Lung (tissue), 12 donors: ENCODE measurements around the gene ANKRD33B. TPM values are rescaled to one million over a fixed set of nuclear protein-coding genes. Genes with fewer than 3 reads are reported as not detected.

Experiments
- ATAC-seq: fragments of 200-7000 bp; cut with Tn5 transposase; one replicate; pipeline ENCODE4 v1.9.1; 2020; ENCODE audit warnings: moderate number of reproducible peaks; ENCODE audit not compliant: insufficient read depth, low FRiP score
- DNase-seq, 3 donors: peaks; one replicate each; pipeline ENCODE4 v3.0.0-alpha.2; 2013 to 2017
- H3K27ac ChIP-seq, 2 donors: one replicate each; pipeline ENCODE4 v1.5.1; 2013; ENCODE audit warnings: mild to moderate bottlenecking in 2 of 2, moderate library complexity in 2 of 2, control low read depth in 1 of 2, inconsistent platforms in 1 of 2, low read depth in 1 of 2, low read length in 1 of 2
- H3K27me3 ChIP-seq, 3 donors: one replicate each; pipeline ENCODE4 v1.5.1; 2013; ENCODE audit warnings: low read length in 2 of 3; ENCODE audit not compliant: control insufficient read depth in 3 of 3, insufficient read depth in 3 of 3
- H3K36me3 ChIP-seq, 4 donors: one replicate each; pipeline ENCODE4 v1.5.1; 2013; ENCODE audit warnings: low read length in 4 of 4, mild to moderate bottlenecking in 1 of 4, moderate library complexity in 1 of 4; ENCODE audit not compliant: control insufficient read depth in 4 of 4, insufficient read depth in 4 of 4
- H3K4me1 ChIP-seq, 5 donors: one replicate each; pipeline ENCODE4 v1.5.1; 2013; ENCODE audit warnings: low read length in 5 of 5, mild to moderate bottlenecking in 2 of 5, moderate library complexity in 1 of 5; ENCODE audit not compliant: control insufficient read depth in 5 of 5, insufficient read depth in 5 of 5
- H3K4me3 ChIP-seq: one replicate; pipeline ENCODE4 v1.5.1; 2013; ENCODE audit warnings: mild to moderate bottlenecking, control low read depth, moderate library complexity
- H3K9ac ChIP-seq, 2 donors: one replicate each; pipeline ENCODE4 v1.5.1; 2013; ENCODE audit warnings: low read length in 2 of 2, control low read depth in 1 of 2; ENCODE audit not compliant: insufficient read depth in 1 of 2
- H3K9me3 ChIP-seq, 4 donors: one replicate each; pipeline ENCODE4 v1.5.1; 2013; ENCODE audit warnings: low read length in 3 of 4, mild to moderate bottlenecking in 1 of 4, moderate library complexity in 1 of 4; ENCODE audit not compliant: control insufficient read depth in 4 of 4, insufficient read depth in 3 of 4
- CTCF ChIP-seq: IDR thresholded peaks from 2 replicates; pipeline ENCODE4 v1.5.1; 2012; ENCODE audit warnings: mild to moderate bottlenecking; ENCODE audit errors: control extremely low read depth, extremely low read depth
- WGBS, 2 donors: extraction: QIAGEN DNeasy Blood & Tissue Kit; methylation state at CpG; one replicate each; pipeline ENCODE4 v1.1.7; 2013; 5-methylcytosine and 5-hydroxymethylcytosine counted together
- polyA plus RNA-seq, 2 donors: library from polyadenylated mRNA; stranded (reverse); fragments of 200-250 nt; gene quantifications; one replicate each; pipeline ENCODE4 v1.2.1, GENCODE V29; 2013
- total RNA-seq, 2 donors: library from RNA; depleted of rRNA in 1 of 2; stranded (reverse); fragments of >200 nt in 1 of 2; gene quantifications; one replicate each; pipeline ENCODE4 v1.2.1, GENCODE V29; 2014 to 2021
- donor health status: control.
- donor health status: control.
- donor health status: Bipolar disorder and iron deficiency.
- donor health status: healthy.
- donor health status: DM: yes; HTN: yes; CAD: no.

Gene ANKRD33B
- total and polyA plus RNA-seq, 4 donors = 1.0 to 6.3 (median 2.1) TPM

DNA sequence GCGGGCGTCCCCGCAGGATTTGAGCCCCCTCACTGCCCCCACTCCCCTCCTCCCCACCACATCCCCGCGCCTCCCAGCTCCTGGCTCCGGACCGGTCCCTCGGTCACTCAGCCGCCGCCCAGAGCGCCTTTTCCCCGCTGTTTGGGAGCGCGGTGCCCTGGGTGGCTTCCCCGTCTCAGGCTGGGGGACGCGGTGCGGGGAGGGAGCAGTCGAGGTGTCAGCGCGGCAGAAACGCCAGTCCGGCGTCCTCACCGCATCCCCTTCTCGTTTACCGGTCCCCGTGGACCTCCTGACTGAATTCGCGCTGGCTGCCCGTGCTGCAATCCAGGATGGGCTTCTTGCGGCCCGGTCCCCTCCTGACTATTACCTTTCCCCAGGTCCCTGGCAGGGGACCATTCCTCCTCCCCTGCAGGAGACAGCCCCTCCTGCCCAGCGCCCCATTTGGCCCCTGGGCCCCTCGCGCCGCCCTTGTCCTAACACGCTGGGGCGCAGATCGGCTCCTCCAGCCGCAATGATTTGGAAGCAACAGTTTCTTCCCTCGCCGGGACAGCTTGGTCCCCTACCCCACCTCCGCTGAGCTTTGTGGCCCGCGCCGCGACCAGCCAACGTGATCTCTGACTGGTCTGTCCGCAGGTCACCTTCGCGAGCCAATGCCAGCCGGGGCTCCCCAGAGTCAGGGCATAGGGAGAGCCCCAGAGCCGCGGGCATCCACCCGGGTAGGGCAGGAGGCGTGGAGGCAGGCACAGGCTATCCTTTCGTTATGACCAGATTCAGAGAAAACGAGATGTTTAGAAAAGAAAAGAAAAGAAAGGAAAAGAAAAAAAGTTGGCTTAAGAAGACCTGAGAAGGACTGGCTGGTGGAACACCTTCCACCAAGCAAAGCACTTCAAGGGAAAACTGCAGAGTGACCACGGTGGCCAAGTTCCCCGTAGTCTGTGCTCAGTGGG lies 1.2 kb downstream of the ANKRD33B start:
- peaks cover 0 to 55% (median 22%) of the 10 kb centered on the region in 3 donors for H3K27me3 ChIP-seq
- no peak overlapping the region for H3K9ac ChIP-seq
- no peak for ATAC-seq
- peaks cover 0 to 17% (median 4%) of the 10 kb centered on the region in 5 donors for H3K4me1 ChIP-seq
- 4 to 5% methylated on average over 33 to 61 of the region's 61 CpGs for WGBS, 2 donors
- no peak for TF ChIP-seq CTCF
- H3K27ac ChIP-seq = peak overlapping the region in 1 of 2 donors; percentile 29
- H3K4me3 ChIP-seq = peak overlapping the region; percentile 53
- H3K36me3 ChIP-seq = no peaks in the 10 kb centered on the region
- no peaks in the 10 kb centered on the region for H3K9me3 ChIP-seq
- peak in 1 of 3 donors; percentile 14 for DNase-seq

DNA sequence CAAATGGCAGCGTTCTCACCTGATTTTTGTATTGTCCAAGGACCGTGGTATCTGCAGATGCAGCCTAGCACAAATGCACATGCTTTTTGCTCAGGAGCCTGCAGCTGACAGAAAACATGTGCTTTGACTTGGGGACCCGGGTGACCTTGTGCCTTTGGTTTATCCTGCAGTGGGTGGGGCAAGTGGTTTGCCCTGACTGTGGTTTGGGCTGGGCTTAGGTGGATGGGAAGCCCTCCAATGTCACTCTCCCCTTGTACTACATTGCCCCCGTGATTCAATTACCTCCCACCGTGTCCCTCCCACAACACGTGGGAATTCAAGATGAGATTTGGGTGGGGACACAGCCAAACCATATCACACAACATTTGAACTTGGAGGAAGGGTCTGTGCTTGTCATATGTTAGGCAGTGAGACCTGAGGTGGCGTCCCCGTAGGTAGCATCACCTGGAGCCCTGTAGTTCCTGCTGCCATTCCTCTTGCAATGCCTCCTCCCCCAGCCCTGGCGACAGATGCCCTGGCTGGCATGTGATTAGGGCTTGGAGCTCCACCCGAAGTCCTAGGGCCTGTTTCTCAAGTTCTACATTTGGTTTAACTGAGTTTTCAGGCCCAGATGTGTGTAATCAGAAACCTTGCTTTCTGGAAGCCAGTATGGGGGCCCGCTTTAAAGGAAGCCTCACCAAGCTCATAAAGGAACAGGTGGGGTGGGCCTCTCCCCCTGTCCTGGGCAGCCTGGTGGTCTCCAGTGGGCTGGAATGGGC lies 2.1 kb downstream of the ANKRD33B start:
- Histone ChIP-seq H3K27ac (no peak overlapping the region), H3K4me3 (no peak overlapping the region), H3K9ac (no peak overlapping the region), H3K9me3 (no peaks in the 10 kb centered on the region), H3K36me3 (no peaks in the 10 kb centered on the region), H3K27me3 (peaks cover 0 to 47% (median 17%) of the 10 kb centered on the region in 3 donors), H3K4me1 (peaks cover 0 to 17% (median 4%) of the 10 kb centered on the region in 5 donors)
- no peak for ATAC-seq
- no peak for TF ChIP-seq CTCF
- DNase-seq = no peak
- WGBS, 2 donors = 45 to 61% methylated on average over 11 of the region's 11 CpGs

GRCh38 chr5:10566543-10567068 lies 2.7 kb downstream of the ANKRD33B start:
- Histone ChIP-seq H3K9me3 (no peaks in the 10 kb centered on the region), H3K9ac (no peak overlapping the region), H3K27me3 (peaks cover 0 to 42% (median 14%) of the 10 kb centered on the region in 3 donors), H3K27ac (no peak overlapping the region), H3K4me3 (no peak overlapping the region), H3K4me1 (peaks cover 0 to 17% (median 4%) of the 10 kb centered on the region in 5 donors), H3K36me3 (no peaks in the 10 kb centered on the region)
- DNase-seq = no peak
- 76 to 80% methylated on average over 8 of the region's 8 CpGs for WGBS, 2 donors
- TF ChIP-seq CTCF = no peak
- ATAC-seq = no peak
